Measurements from ENCODE around the gene USH2A.

The USH2A gene

GRCh38 chr1:216420746-216421145 lies 2.5 kb downstream of the USH2A start:
- TF ChIP-seq NFIC (IDR thresholded peaks at IDR 0.05) (no peak), USF1 (IDR thresholded peaks at IDR 0.05) (no peak)

- no peak for TF ChIP-seq FOXM1 (IDR thresholded peaks at IDR 0.05; ENCODE audit: borderline replicate concordance, low read depth)
- TF ChIP-seq EGR1 (IDR thresholded peaks at IDR 0.05): no peak
- TF ChIP-seq EP300 (IDR thresholded peaks at IDR 0.05; ENCODE audit: borderline replicate concordance): no peak
- TF ChIP-seq ZBTB7A (IDR thresholded peaks at IDR 0.05; ENCODE audit: low read depth): no peak
Observed at GRCh38 chr1:216420263-216420662, 3.0 kb downstream of the USH2A start.

- TF ChIP-seq CREB1 (IDR thresholded peaks at IDR 0.05; ENCODE audit: low read depth) (no peak), EP300 (IDR thresholded peaks at IDR 0.05; ENCODE audit: borderline replicate concordance) (no peak), YY1 (IDR thresholded peaks at IDR 0.05; ENCODE audit: low read depth) (no peak), TEAD4 (IDR thresholded peaks at IDR 0.05) (no peak), TAF1 (IDR thresholded peaks at IDR 0.05; ENCODE audit: low read depth) (no peak), EGR1 (IDR thresholded peaks at IDR 0.05) (no peak), RAD21 (IDR thresholded peaks at IDR 0.05; ENCODE audit: low read depth) (no peak), FOXM1 (IDR thresholded peaks at IDR 0.05; ENCODE audit: borderline replicate concordance, low read depth) (no peak), CEBPB (IDR thresholded peaks at IDR 0.05) (no peak), TCF12 (IDR thresholded peaks at IDR 0.05; ENCODE audit: low read depth) (no peak), USF1 (IDR thresholded peaks at IDR 0.05) (no peak), NFIC (IDR thresholded peaks at IDR 0.05) (no peak), MAX (IDR thresholded peaks at IDR 0.05) (no peak), REST (IDR thresholded peaks at IDR 0.05; ENCODE audit: low read depth) (no peak), ZBTB7A (IDR thresholded peaks at IDR 0.05; ENCODE audit: low read depth) (no peak)
Observed at GRCh38 chr1:216416488-216416887, 6.8 kb downstream of the USH2A start.

GRCh38 chr1:216410026-216410425 lies 13.2 kb downstream of the USH2A start:
- no peak for TF ChIP-seq ZBTB7A (IDR thresholded peaks at IDR 0.05; ENCODE audit: low read depth)
- TF ChIP-seq REST (IDR thresholded peaks at IDR 0.05; ENCODE audit: low read depth): no peak
- no peak for TF ChIP-seq CEBPB (IDR thresholded peaks at IDR 0.05)
- no peak for TF ChIP-seq RAD21 (IDR thresholded peaks at IDR 0.05; ENCODE audit: low read depth)
- TF ChIP-seq NFIC (IDR thresholded peaks at IDR 0.05): no peak
- no peak for TF ChIP-seq EGR1 (IDR thresholded peaks at IDR 0.05)
- TF ChIP-seq MAX (IDR thresholded peaks at IDR 0.05): no peak
- no peak for TF ChIP-seq TEAD4 (IDR thresholded peaks at IDR 0.05)
- no peak for TF ChIP-seq YY1 (IDR thresholded peaks at IDR 0.05; ENCODE audit: low read depth)
- no peak for TF ChIP-seq FOXM1 (IDR thresholded peaks at IDR 0.05; ENCODE audit: borderline replicate concordance, low read depth)
- no peak for TF ChIP-seq EP300 (IDR thresholded peaks at IDR 0.05; ENCODE audit: borderline replicate concordance)

- TF ChIP-seq TEAD4 (IDR thresholded peaks at IDR 0.05) (no peak), REST (IDR thresholded peaks at IDR 0.05; ENCODE audit: low read depth) (no peak), NFIC (IDR thresholded peaks at IDR 0.05) (no peak), CEBPB (IDR thresholded peaks at IDR 0.05) (no peak), YY1 (IDR thresholded peaks at IDR 0.05; ENCODE audit: low read depth) (no peak), FOXM1 (IDR thresholded peaks at IDR 0.05; ENCODE audit: borderline replicate concordance, low read depth) (no peak), USF1 (IDR thresholded peaks at IDR 0.05) (no peak), TCF12 (IDR thresholded peaks at IDR 0.05; ENCODE audit: low read depth) (no peak), ZBTB7A (IDR thresholded peaks at IDR 0.05; ENCODE audit: low read depth) (no peak), MAX (IDR thresholded peaks at IDR 0.05) (no peak), RAD21 (IDR thresholded peaks at IDR 0.05; ENCODE audit: low read depth) (no peak), EP300 (IDR thresholded peaks at IDR 0.05; ENCODE audit: borderline replicate concordance) (no peak), TAF1 (IDR thresholded peaks at IDR 0.05; ENCODE audit: low read depth) (no peak), EGR1 (IDR thresholded peaks at IDR 0.05) (no peak)
Observed at GRCh38 chr1:216390956-216391355, 32.3 kb downstream of the USH2A start.
